Stimulated activated CD8-positive, alpha-beta memory T cell treated with anti-CD3 and anti-CD28 coated beads, Interleukin-7, amount 100 ng/mL, for 48 hours (primary cell): ENCODE data around the gene MAST4.
"Not testable (repeated sequence)": the region's sequence is repeated elsewhere in the genome, so short reads cannot be mapped to it uniquely, and the experiment has no call there.

Source experiments
- DNase-seq, 2 donors: peaks; one replicate each; pipeline ENCODE4 v3.0.0-alpha.2; 2020; ENCODE audit warnings: low read depth in 1 of 2; ENCODE audit errors: extremely low read depth in 1 of 2

MAST4 gene

DNA sequence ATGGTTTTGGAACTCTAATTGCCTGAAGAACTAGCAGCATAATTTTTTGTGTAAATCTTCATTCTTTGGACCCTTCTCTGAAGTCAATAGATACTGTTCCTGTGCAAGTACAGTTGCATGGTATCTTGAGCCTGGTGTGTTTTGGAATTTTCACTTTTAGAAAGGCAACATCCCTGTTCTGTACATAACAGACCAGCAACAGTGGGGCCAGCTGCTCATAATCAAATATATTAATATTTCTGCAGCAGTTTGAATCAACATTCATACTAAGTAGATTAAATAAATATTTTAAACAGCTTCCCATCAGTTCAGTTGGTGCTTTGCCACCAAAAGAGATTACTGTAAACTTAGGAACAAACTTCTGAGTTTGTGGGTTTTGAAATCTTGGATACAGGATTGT, 502.5 kb downstream of the MAST4 start:
- no peak for DNase-seq

DNA sequence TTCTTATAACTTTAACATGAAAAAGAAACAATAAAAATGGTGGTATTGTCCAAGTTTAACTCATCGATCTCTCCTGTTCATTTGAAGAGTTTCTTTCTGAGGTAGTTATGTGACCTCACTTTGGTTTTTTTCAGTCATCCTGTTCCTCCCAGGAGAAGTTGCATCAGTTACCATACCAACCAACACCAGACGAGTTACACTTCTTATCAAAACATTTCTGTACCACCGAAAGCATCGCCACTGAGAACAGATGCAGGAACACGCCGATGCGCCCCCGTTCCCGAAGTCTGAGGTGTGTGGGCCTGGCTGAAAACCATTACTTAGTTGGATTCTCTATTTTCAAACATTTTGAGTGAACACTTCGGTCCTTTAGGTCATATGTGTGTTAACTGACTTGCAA, 504.1 kb downstream of the MAST4 start:
- DNase-seq: peak in 1 of 2 donors; percentile 32

DNA sequence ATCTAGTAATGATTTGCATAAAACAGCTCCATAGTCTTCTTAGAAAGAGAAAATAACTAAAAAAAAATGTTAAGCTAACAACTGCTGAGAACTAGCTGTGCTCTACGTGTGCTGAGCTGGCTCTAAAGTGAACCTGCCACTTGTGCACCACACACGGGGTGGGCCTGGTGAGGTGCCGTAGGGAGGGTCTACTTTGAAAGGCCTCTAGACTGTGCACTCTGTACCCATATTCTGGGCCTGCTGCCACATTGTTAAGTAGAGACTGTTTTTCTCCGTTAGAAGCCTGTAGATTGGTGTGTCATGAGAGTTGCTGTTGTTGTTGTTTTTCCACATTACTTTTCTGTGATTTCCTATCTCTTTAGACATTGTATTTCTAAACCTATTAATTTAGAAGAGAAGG, 506.5 kb downstream of the MAST4 start:
- no peak for DNase-seq

DNA sequence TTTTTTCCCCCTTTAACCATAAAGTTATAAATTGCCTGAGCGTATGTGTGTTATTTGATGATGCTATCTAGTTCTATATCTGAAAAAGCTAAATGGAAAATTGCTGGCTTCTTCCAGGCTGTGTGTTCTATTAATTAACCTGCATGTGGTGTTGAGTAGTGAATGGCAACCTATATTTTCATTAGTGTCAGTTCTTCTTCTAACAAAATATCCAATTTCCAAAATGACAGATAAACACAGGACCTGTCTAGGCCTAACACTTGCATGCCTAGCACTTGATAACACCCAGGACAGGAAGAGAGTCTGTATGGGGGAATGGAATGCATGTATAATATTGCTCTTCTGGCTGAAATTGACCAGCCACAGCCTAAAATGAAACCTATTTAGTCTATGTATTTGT, 508.7 kb downstream of the MAST4 start:
- no peak for DNase-seq

GRCh38 chr5:67105270-67105669, 509.1 kb downstream of the MAST4 start:
- DNase-seq: no peak

GRCh38 chr5:67106626-67107342, 510.6 kb downstream of the MAST4 start:
- DNase-seq: no peak

DNA sequence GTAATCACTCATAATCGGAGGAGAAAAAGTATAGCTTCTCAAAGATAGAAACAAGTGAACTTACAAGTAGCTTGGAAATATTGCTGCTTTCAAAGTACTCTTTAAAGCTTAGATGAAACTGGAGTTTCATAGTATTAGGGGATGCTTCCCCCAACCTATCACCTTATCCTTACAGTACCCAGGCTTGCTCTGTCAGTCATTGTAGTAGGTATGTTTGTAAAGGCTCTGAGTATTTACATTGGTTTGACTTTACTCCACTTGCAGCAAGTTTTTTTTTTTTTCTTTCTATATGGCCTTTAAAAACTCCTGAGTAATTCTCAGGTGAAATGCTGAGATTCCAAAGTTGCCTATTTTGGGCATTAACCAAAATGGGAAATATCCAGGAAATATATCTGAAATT, 515.6 kb downstream of the MAST4 start:
- DNase-seq: no peak

DNA sequence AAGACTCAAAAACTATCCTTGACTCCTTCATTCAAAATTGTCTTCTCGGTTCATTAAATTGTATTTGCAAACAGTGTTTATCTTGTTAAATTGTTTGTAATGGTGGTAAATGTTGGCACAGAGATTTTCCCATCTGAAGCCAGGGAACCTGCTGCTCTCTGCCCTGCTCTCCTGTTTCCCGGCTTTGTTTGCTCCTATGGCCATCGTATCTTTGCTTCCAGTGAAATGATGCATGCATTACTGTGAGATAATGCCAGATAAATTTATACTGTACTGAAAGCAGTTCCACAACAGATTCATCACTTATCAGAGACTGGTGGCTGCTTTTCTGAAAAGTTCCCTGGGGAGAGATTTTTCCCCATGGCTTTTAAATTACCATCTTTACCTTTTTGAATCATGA, 519.1 kb downstream of the MAST4 start:
- DNase-seq: no peak

DNA sequence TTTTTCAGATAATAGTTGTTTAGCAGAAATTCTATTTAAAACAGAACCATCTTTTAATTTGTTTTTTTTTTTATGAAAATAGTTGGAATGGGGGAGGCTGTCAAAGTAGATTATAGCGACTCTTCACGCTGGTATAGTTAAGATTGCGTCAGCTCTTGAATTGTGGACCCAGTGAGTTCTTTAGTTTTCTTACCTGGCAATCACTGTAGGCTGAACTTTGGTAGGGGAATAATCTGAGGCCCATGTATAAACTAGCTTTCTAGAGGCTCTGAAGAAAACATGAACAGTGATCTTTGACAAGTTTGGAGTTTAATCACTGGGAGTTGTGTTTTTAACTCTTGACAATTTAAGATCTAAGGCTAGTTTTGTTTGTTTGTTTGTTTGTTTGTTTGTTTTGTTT, 519.6 kb downstream of the MAST4 start:
- no peak for DNase-seq

DNA sequence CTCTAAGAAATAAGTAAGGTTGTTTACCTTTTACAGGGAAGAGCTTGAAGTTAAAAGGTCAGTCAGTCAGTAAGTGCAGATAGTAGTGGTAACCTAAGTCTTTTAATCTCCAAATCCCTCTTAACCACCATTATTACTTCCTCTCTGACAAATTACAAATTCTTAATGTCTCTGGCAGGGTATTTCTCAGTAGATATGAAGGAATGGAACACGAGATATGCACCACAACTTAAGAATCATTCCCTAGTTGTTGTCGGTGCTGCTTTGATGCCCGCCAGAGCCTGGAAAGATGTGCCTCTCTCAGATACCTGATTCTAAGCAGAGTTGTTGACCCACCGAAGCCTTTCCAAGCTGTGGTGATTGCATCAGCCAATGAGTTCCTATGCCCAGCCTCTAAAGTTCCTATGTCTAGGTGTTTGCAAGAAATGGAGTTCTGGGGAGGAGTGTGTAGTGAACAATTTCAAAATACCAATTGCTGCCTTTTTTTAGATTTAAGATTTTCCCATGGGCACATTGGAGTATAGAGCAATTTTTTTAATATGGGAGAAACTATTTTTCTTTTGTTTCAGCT, 521.9 kb downstream of the MAST4 start:
- no peak for DNase-seq

DNA sequence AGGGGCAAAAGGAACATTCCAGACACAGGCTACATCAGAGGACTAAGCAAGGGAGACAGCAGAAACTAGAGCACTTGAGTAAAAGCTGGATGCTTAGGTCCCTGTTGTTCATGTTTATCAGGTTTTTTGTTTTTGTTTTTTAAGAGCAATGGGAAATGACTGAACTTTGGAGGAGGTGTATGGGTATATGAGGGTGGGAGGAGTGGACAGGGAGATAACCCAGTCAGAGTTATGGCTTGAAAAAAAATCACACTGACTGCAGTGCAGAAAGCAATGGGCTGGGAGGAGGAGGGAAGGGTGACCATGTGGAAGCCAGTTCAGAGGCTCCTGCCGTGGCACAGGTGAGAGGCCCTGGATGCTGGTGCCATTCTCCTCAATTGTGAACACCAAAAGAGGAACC, 522.8 kb downstream of the MAST4 start:
- no peak for DNase-seq

DNA sequence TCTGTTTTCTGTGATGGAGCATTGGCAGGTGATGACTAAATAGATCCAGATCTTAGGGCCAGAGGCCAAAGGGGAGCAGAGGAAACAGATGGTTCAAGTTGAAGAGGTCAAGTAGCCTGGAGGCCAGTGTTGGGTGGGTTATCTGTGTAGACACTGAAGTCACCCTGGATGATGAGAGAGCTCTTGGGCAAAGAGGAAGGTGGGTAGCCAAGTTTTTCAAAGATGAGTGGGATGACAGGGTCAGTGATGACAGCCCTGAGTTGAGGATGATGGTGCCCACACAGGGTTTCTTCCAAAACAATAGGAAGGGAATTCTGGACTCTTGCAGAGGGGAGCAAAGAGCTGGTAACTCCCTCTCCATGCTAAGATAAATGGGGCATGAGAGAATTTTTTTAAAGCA, 523.8 kb downstream of the MAST4 start:
- no peak for DNase-seq

DNA sequence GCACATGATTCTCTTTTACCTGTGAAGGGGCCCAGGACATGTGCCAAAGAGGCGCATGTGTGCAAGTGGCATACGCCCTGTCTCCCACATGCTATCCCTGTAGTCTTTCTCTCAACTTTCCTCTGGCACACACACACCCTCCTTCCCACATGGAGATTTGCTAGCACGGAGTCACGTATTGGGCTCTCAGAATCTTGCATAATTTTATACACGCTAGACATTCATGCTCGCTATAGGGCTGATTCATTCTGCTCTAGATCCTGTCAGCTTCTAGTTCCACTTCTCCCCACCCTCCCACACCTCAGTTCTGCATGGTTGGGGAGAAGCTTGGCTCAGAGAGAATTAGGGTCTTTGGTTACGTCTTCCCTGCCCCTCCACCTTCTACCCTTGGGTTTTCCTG, 527.6 kb downstream of the MAST4 start:
- DNase-seq: no peak

DNA sequence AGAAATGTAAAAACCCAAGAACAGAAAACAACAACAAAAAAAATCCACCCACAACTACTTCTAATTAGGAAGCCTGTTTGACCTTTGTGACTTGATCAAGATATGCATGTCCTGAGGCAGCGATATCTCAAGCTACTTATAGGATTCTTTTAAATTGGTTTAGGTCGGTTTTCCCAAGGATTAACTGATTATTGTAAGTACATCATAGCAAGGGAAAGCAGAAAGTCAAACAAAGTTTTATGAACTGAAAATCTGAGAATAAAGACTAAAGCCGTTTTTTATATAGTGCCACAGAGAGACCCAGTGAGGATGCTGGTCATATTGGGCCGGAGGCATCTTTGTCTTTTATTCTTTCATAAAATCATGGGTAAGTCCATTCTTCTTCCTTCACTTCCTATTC, 528.4 kb downstream of the MAST4 start:
- no peak for DNase-seq

DNA sequence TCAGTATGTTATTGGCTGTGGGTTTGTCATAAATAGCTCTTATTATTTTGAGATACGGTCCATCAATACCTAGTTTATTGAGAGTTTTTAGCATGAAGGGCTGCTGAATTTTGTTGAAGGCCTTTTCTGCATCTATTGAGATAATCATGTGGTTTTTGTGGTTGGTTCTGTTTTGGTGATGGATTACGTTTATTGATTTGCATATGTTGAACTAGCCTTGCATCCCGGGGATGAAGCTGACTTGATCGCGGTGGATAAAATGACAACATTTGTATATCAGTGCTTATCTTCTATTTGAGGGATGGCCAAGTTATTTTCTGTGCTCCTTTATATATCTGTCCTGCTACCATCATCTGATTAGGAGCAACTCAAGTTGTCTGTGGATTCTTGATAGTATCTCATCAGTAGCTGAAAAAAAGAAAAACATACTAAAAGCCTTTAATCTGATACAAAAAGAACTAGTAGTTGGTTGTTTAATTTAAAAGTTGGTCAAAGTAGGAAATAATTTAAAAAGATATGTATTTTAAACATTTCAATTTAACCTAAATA, 531.2 kb downstream of the MAST4 start:
- DNase-seq: not testable (repeated sequence)

DNA sequence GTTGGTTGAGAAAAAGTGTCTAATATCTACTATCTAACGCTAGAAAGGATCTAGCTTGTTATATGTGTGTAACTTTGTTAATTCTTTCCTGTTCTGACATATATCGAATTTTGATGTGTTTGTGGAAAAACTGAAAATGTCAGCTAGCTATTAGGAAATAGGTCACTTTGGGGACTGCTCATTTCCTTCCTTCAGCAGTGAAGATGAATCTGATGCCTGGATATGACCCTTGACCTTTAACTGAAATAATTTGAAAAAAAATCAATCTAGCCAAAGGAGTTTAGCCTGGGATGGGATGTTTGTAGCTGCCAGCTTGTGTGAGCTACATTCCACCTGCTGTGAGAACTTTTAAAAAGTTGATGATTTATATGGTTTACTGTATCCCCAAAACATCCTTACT, 533.6 kb downstream of the MAST4 start:
- no peak for DNase-seq

DNA sequence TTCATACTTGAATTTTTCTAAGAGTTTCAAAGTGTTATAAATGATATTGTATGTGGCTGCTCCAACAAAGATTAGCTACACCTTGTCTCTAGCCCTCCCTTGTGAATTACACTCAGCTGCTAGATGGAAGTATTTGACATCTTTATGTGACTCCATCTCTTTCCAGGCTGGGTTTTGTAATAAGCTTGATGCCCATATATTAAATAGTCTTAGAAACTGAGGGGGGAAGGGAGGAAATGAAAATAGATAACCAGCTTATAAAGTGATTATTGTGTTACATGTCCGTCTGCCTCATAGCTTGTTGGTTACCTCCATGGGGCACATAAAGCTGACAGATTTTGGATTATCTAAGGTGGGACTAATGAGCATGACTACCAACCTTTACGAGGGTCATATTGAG, 537.0 kb downstream of the MAST4 start:
- no peak for DNase-seq

DNA sequence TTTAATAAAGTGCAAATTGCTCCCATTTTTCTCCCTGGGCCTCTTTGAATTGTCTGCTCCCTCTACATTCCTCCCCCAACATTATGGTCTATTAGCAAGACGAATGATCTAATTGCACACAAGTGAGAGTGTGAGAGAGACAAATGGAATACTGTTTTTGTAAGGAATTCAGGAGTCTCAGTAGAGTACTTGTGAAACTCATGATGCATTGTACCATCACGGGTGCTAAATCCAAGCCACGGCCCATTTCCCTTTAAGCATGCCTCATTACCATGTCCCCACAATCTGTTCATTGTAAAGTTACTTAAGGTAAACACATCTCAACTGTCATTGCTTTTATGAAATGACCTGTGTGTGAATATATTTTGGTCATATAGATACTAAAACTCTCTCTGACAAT, 537.6 kb downstream of the MAST4 start:
- no peak for DNase-seq

- DNase-seq: no peak
Measured at GRCh38 chr5:67135381-67135984, 539.3 kb downstream of the MAST4 start.

- DNase-seq: no peak
Measured at GRCh38 chr5:67139030-67139429, 542.8 kb downstream of the MAST4 start.

GRCh38 chr5:67140413-67140812, 544.2 kb downstream of the MAST4 start:
- DNase-seq: no peak

GRCh38 chr5:67141644-67142043, 545.5 kb downstream of the MAST4 start:
- DNase-seq: no peak
